Measurements from ENCODE around the gene AKIP1. TPM values are rescaled to one million over a fixed set of nuclear protein-coding genes. Genes with fewer than 3 reads are reported as not detected.
A peak's percentile ranks its signal among the peaks of the same experiment; 100 is the strongest.

Gene AKIP1
- total RNA-seq, 1 experiment from 2014 or later: 26.0 TPM

GRCh38 chr11:8863838-8864237 is 47.2 kb upstream of the AKIP1 start (continued):
- TF ChIP-seq, protein P1, sequence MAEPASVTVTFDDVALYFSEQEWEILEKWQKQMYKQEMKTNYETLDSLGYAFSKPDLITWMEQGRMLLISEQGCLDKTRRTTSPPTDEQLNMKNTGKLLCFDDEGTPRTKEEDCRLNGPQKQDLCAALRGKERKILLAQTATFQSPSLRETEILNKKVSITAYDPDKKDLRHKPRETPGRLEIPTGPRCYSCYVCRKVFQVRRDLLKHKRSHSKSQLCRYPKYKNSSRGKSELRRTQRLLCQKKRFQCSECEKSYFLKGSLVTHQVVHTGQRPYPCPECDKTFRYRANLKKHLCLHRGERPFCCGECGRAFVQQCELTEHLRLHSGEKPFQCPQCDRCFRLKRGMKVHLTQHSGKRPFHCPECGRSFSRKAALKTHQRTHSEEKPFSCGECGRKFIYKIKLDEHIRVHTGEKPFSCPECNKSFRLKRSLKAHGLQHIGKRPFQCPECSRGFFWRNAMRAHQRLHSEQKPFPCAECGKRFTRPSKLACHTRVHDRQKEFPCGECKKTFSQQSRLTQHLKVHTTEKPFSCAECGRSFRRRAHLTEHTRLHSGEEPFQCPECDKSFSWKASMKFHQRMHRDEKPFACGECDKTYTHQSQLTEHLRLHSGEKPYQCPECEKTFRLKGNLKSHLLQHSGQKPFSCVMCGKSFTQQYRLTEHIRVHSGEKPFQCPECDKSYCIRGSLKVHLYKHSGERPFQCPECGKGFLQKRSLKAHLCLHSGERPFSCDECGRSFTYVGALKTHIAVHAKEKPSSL (CRISPR knock-in tag; conservative IDR thresholded peaks at IDR 0.05): no peak
- TF ChIP-seq ZNF416 (CRISPR knock-in tag; IDR thresholded peaks at IDR 0.05): no peak
- no peak for TF ChIP-seq RELA (CRISPR knock-in tag; IDR thresholded peaks at IDR 0.05; ENCODE audit: borderline replicate concordance)
- TF ChIP-seq MYBL2 (CRISPR knock-in tag; IDR thresholded peaks at IDR 0.05): no peak
- TF ChIP-seq, protein P2, sequence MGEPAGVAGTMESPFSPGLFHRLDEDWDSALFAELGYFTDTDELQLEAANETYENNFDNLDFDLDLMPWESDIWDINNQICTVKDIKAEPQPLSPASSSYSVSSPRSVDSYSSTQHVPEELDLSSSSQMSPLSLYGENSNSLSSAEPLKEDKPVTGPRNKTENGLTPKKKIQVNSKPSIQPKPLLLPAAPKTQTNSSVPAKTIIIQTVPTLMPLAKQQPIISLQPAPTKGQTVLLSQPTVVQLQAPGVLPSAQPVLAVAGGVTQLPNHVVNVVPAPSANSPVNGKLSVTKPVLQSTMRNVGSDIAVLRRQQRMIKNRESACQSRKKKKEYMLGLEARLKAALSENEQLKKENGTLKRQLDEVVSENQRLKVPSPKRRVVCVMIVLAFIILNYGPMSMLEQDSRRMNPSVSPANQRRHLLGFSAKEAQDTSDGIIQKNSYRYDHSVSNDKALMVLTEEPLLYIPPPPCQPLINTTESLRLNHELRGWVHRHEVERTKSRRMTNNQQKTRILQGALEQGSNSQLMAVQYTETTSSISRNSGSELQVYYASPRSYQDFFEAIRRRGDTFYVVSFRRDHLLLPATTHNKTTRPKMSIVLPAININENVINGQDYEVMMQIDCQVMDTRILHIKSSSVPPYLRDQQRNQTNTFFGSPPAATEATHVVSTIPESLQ (CRISPR knock-in tag; IDR thresholded peaks at IDR 0.05): no peak
- TF ChIP-seq JUN (CRISPR knock-in tag; IDR thresholded peaks at IDR 0.05): no peak
- TF ChIP-seq ZNF219 (CRISPR knock-in tag; IDR thresholded peaks at IDR 0.05; ENCODE audit: borderline replicate concordance): no peak

- CTCF ChIA-PET: interaction anchor here (0.6 kb wide), 1 partner anchor 86 kb away, joined by 3 read pairs; no protein-coding TSS in a partner anchor
- ATAC-seq (no peak), DNase-seq (ENCODE audit: low spot score) (no peak)
- Mint-ChIP-seq H3K4me3 (no peak overlapping the region), H3K27me3 (ENCODE audit: low read depth) (no peaks in the 10 kb centered on the region), H3K27ac (peak overlapping the region; percentile 88; the same call in 1 of the 2 replicates), H3K4me1 (peaks cover 28% of the 10 kb centered on the region), H3K36me3 (no peaks in the 10 kb centered on the region), H3K9me3 (no peaks in the 10 kb centered on the region; the same call in 1 of the 2 replicates)
- TF ChIP-seq ATF3 (CRISPR knock-in tag; conservative IDR thresholded peaks at IDR 0.05) (no peak), TEAD4 (CRISPR knock-in tag; IDR thresholded peaks at IDR 0.05) (no peak), CBFB (CRISPR knock-in tag; IDR thresholded peaks at IDR 0.05; ENCODE audit: low read depth) (no peak), FOXP1 (CRISPR knock-in tag; IDR thresholded peaks at IDR 0.05; ENCODE audit: borderline replicate concordance) (no peak), TEAD1 (CRISPR knock-in tag; IDR thresholded peaks at IDR 0.05) (no peak), MXD4 (CRISPR knock-in tag; IDR thresholded peaks at IDR 0.05; ENCODE audit: borderline replicate concordance) (no peak), JUN (CRISPR knock-in tag; IDR thresholded peaks at IDR 0.05) (no peak), SP1 (CRISPR knock-in tag; conservative IDR thresholded peaks at IDR 0.05) (no peak), SMAD4 (CRISPR knock-in tag; IDR thresholded peaks at IDR 0.05) (no peak)
- TF ChIP-seq, protein P3, sequence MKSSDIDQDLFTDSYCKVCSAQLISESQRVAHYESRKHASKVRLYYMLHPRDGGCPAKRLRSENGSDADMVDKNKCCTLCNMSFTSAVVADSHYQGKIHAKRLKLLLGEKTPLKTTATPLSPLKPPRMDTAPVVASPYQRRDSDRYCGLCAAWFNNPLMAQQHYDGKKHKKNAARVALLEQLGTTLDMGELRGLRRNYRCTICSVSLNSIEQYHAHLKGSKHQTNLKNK (CRISPR knock-in tag; IDR thresholded peaks at IDR 0.05): no peak
- TF ChIP-seq, protein P4, sequence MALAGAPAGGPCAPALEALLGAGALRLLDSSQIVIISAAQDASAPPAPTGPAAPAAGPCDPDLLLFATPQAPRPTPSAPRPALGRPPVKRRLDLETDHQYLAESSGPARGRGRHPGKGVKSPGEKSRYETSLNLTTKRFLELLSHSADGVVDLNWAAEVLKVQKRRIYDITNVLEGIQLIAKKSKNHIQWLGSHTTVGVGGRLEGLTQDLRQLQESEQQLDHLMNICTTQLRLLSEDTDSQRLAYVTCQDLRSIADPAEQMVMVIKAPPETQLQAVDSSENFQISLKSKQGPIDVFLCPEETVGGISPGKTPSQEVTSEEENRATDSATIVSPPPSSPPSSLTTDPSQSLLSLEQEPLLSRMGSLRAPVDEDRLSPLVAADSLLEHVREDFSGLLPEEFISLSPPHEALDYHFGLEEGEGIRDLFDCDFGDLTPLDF (CRISPR knock-in tag; IDR thresholded peaks at IDR 0.05): no peak
- TF ChIP-seq, protein P5, sequence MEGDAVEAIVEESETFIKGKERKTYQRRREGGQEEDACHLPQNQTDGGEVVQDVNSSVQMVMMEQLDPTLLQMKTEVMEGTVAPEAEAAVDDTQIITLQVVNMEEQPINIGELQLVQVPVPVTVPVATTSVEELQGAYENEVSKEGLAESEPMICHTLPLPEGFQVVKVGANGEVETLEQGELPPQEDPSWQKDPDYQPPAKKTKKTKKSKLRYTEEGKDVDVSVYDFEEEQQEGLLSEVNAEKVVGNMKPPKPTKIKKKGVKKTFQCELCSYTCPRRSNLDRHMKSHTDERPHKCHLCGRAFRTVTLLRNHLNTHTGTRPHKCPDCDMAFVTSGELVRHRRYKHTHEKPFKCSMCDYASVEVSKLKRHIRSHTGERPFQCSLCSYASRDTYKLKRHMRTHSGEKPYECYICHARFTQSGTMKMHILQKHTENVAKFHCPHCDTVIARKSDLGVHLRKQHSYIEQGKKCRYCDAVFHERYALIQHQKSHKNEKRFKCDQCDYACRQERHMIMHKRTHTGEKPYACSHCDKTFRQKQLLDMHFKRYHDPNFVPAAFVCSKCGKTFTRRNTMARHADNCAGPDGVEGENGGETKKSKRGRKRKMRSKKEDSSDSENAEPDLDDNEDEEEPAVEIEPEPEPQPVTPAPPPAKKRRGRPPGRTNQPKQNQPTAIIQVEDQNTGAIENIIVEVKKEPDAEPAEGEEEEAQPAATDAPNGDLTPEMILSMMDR (IDR thresholded peaks at IDR 0.05): no peak
- TF ChIP-seq, protein P6, sequence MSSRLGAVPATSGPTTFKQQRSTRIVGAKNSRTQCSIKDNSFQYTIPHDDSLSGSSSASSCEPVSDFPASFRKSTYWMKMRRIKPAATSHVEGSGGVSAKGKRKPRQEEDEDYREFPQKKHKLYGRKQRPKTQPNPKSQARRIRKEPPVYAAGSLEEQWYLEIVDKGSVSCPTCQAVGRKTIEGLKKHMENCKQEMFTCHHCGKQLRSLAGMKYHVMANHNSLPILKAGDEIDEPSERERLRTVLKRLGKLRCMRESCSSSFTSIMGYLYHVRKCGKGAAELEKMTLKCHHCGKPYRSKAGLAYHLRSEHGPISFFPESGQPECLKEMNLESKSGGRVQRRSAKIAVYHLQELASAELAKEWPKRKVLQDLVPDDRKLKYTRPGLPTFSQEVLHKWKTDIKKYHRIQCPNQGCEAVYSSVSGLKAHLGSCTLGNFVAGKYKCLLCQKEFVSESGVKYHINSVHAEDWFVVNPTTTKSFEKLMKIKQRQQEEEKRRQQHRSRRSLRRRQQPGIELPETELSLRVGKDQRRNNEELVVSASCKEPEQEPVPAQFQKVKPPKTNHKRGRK (CRISPR knock-in tag; IDR thresholded peaks at IDR 0.05; ENCODE audit: borderline replicate concordance): no peak
- TF ChIP-seq, protein P7, sequence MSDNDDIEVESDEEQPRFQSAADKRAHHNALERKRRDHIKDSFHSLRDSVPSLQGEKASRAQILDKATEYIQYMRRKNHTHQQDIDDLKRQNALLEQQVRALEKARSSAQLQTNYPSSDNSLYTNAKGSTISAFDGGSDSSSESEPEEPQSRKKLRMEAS (CRISPR knock-in tag; IDR thresholded peaks at IDR 0.05): no peak
- TF ChIP-seq, protein P8, sequence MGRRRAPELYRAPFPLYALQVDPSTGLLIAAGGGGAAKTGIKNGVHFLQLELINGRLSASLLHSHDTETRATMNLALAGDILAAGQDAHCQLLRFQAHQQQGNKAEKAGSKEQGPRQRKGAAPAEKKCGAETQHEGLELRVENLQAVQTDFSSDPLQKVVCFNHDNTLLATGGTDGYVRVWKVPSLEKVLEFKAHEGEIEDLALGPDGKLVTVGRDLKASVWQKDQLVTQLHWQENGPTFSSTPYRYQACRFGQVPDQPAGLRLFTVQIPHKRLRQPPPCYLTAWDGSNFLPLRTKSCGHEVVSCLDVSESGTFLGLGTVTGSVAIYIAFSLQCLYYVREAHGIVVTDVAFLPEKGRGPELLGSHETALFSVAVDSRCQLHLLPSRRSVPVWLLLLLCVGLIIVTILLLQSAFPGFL (CRISPR knock-in tag; IDR thresholded peaks at IDR 0.05; ENCODE audit: borderline replicate concordance): no peak
- POLR2A ChIA-PET: no interaction called here
These were observed 45.7 kb upstream of the AKIP1 start for GRCh38 chr11:8865304-8865703.
